Fibroblast of peridontal ligament (primary cell): ENCODE data around the gene KLK6.
"Not testable (repeated sequence)": the region's sequence is repeated elsewhere in the genome, so short reads cannot be mapped to it uniquely, and the experiment has no call there.

Experiments
- DNase-seq: peaks from one replicate; pipeline ENCODE4 v3.0.0-alpha.2; 2010; ENCODE audit errors: extremely low read depth

The KLK6 gene

GRCh38 chr19:50992666-50993035 lies 23.3 kb upstream of the KLK6 start:
- DNase-seq = no peak

GRCh38 chr19:50984416-50984815 lies 15.0 kb upstream of the KLK6 start:
- DNase-seq = not testable (repeated sequence)

DNA sequence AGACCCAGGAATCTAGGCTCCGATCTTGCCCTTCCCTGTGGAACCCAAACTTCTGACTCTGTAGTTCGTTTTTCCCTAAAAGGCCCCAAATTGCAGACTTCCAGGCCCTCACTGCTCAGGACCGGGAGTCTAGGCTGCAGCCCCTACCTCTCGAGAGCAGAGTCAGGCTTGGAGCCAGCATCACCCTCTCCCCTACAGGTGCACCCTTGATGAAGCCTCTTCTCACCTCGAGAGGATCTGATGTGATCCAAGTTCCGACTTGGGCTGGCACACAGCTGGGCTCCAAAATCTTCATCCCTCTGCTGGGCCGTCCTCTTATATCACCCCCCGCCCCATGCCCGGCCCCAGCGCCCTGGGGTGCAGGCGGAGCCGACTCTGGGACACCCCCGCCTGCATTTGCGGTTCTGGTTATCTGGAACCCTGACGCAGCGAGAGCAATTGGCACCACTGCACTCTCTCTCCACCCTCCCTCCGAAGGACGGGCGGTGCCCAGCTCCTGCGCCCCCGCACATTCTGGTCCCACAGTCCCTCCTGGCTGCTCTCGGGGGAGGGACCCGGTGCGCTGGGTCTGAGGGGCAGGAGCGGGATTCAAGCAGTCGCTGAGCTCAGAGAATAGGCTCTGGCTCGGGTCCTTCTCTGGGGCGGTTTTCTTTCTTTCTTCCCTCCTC lies 14.4 kb upstream of the KLK6 start, which contains the start of gene KLK7:
Gene KLK7, minus strand, starts transcription at position 293 of the 668 bp plus-strand sequence. CDS start 1,518 bp downstream, outside the sequence.
- DNase-seq = no peak

DNA sequence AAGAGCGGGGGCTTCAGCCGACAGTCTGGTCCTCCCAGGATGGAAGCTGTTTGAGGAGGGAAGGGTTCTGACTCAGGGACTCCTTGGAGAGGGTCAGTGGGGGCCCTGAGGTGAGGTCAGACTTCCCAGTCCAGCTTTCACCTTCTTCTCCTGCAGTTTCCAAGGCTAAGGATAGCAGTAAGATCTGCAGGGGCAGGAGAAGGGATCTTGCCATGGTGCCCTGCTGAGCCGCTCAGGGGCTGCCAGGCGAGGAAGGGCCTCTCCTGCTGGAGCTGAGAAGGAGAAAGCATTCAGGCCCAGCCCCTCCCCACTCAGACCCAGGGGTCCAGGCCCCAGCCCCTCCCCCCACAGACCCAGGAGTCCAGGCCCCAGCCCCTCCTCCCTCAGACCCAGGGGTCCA lies 12.8 kb upstream of the KLK6 start:
- DNase-seq = no peak

- DNase-seq = no peak
Measured at GRCh38 chr19:50981587-50982146, 12.3 kb upstream of the KLK6 start.

DNA sequence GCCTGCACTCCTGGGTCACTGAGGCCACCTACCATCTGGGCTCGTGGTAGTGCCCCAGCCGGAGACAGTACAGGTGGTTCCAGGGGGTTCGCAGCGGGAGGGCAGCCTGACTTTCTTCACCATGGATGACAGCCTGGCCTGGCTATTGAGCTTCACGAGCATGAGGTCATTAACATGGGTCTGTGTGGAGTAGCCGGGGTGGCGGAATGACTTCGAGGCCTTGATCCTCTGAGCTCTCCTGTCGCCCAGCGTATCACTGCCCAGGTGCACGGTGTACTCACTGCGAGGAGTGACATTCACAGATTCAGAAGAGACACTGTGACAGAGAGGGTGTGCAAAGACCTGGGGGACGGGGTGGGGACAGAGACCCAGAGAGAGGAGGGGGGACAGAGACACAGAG lies 10.8 kb upstream of the KLK6 start:
- no peak for DNase-seq

DNA sequence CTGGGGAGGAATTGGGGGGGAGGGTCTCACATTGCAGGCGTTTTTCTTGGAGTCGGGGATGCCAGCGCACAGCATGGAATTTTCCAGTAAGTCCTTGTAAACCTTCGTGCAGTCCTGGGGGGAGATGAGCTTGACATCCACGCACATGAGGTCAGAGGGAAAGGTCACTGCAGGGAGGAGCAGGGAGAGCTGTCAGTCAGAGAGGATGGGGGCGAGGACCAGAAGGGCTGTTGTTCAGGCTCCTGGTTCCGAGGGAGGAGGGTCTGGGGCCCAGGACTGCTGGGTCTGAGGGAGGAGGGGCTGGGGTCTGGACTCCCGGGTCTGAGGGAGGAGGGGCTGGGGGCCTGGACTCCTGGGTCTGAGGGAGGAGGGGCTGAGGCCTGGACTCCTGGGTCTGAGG lies 10.4 kb upstream of the KLK6 start:
- DNase-seq = no peak

DNA sequence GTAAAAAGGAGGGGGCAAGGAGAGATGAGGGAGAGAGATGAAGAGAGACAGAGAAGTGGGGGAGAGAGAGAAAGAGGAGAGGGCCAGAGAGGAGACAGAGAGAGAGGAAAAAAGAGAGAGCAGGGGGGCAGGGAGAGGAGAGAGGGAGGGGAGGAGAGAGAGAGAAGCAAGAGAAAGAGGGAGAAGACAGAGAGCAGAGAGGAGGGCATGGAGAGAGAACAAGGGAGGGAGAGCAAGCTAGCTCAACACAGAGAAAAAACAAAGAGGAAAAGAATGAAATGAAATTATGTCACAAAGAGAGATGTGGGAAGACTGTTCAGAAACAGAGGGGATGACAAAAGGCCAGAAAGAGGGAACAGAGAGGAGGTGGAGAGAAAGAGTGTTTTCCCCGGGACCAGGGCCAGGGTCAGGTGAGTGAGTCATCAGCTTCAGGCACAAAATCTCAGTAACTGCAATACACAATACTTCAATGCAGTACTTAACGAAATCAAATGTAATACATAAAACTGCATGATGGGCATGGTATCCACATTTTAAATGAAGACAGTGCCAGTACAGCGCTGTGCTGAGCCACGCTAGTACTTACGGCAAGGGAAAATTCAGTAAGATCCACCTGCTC lies 9.5 kb upstream of the KLK6 start:
- no peak for DNase-seq

- no peak for DNase-seq
Measured at GRCh38 chr19:50977626-50978025, 8.2 kb upstream of the KLK6 start.

- DNase-seq = no peak
Measured at GRCh38 chr19:50975766-50976165, 6.4 kb upstream of the KLK6 start.

- no peak for DNase-seq
Measured at GRCh38 chr19:50974702-50975556, 5.5 kb upstream of the KLK6 start.

GRCh38 chr19:50972795-50973376 lies 3.5 kb upstream of the KLK6 start:
- DNase-seq = no peak

DNA sequence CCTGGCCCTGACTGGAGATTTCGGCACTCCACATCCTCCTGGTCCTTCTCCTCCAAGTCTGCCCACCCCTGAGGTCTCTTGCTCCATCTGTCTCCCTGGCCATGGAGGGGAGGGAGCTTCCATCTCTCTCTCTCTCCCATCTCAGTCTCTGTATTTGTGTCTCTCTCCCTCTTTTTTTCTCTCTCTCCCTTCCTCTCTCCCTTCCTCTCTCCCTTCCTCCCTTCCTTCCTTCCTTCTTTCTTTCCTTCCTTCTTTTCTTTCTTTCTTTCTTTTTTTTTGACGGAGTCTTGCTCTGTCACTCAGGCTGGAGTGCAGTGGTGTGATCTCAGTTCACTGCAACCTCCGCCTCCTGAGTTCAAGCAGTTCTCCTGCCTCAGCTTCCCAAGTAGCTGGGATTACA lies 419 bp upstream of the KLK6 start:
- DNase-seq = not testable (repeated sequence)

DNA sequence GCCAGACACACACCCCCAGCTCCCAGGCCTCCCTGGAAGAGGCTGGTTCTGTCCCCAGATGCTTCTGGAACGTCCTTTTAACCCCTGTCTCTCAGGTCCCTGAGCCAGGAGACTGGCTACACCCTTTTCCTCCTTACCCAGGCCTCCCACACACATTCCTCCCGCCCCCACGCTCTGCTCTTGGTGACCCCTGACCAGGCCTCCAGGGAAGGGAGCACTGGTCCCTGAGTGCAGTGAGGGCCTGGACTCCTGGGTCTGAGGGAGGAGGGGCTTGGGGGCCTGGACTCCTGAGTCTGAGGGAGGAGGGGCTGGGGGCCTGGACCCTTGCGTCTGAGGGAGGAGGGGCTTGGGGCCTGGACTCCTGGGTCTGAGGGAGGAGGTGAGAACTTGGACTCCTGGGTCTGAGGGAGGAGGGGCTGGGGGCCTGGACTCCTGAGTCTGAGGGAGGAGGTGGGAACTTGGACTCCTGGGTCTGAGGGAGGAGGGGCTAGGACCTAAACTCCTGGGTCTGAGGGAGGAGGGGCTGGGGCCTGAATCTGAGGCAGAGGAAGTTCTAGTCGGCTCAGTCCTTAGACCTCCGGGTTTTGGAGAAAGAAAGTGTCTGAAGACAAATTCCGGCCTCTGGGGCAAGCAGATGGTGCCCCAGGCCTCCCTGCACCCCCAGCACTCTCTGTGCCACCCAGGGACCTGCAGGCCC lies 527 bp downstream of the KLK6 start:
- no peak for DNase-seq

DNA sequence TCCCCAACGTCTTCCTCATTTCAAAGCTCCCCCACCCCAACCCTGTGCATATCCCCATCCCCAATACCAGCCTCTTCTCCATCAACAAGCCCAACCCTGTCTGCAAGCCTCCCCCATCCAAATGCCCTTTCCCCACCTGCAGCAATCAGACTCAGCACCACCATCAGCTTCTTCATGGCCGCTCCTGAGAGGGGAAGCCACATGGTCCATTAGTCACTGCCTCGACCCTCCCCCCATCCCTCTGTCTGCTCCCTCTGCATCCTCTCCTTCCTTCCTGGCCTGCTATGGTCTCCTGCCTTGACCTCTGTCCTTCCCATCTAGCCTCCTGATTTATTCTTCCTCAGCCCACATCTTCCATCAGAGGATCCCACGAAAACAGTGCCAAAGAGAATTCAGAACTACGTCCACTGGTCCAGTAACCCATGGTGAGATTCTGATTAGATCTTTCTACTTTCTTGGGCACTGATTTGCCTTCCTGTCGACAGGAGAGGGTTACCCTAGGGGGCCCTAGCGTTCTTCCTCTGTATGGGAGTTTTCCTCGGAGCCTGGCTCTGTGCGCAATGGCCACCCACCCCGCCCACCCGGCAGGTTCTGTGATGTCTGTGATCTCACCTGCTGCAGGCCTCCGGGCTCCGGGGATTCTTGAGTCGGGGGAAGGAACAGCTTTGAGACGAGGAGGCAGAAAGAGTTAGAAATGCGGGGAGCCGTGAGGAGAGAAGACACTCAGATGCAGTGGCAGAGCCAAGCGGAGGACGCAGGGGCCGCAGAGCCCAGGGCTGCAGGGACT lies 1.3 kb downstream of the KLK6 start:
- no peak for DNase-seq

DNA sequence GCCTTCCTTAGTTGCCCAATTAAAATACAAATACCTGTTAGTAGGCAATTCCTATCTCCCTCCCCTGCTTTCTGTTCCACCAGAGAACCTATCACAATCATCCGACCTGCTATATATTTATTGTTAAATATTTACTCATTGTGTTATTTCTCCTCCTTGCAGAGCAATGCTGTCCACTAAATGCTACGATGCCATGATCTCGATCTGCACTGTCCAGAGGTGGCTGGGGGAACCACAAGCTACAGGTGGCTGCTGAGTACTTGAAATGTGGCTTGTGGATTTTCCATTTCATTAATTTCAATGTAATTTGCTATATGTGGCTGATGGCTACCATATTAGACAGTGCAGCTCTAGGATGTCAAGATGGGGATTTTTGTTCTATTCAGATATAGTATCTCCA lies 5.1 kb downstream of the KLK6 start:
- DNase-seq = no peak

DNA sequence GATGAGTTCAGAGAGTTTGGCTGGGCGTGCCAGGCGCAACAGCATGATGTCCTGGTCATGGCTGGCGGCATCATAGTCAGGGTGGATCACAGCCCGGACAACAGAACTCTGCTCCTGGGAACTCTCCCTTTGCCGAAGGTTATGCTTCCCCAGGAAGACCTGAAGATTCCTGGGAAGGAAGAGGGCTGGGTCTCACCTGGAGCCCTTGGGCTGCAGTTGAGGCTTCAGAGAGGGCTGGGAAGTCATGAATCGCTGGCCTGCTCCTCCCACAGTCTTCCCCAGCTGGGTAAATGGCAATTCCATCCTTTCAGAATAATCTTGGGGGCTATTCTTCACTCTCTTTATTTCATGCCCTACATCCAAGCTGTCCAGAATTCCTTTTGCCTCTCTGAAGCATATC lies 6.0 kb downstream of the KLK6 start:
- no peak for DNase-seq

DNA sequence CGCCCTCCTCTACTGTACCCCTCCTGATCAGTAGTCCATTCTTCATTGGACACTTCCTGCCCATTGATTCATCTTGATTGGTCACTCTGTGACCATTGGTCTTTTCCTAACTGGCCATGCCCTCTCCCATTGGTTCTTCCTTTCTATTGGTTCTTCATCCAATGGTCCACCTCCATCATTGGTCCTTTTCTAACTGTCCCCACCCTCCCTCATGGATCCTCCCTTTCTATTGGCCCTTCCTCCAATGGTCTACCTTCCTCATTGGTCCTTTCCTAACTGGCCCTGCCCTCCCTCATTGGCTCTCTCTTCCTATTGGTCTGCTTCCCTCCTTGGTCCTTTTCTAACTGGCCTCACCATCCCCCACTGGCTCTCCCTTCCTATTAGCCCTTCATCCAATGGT lies 7.1 kb downstream of the KLK6 start:
- DNase-seq = no peak

DNA sequence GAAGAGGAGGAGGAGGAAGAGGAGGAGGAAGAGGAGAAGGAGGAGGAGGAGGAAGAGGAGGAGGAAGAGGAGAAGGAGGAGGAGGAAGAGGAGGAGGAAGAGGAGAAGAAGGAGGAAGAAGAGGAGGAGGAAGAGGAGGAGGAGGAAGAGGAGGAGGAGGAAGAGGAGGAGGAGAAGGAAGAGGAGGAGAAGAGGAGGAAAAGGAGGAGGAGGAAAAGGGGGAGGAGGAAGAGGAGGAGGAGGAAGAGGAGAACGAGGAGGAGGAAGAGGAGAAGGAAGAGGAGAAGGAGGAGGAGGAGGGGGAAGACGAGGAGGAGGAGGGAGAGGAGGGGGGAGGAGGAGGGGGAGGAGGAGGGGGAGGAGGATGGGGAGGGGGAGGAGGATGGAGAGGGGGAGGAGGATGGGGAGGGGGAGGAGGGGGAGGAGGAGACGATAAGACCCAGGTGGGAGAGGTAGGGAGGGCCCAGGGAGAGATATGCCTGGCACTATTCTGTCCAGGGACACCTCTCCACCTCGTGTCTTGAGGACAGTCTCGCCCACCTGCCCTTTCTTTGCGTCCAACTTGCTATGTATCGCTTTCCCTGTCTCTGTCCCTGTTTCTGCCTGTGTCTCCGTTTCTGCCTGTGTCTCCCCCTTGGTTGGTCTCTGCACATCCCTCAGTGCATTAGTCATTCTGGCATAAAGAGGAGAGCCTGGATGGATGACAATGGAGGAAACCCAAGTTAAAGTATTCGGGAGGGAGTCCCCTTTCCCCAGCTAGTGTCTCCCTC lies 9.5 kb downstream of the KLK6 start:
- no peak for DNase-seq

DNA sequence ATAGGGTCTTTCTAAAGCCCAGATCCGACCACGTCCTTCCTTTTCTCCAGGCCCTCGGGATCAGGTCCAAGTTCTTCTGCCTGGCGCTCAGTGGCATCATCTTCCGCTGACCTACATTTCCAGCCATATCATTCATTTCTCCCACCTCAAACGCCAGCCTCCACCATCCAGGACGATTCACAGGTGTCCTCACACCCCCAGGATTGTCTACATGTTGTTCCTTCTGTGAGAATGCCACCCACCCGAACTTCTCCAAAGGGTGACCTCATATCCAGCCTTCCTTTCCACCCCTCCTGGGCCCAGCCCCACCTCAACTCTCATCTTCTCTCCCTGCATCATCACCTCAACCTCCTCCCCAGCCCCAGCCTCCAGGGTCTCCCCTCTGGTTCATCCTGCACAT lies 11.8 kb downstream of the KLK6 start:
- no peak for DNase-seq
